Measurements from ENCODE around the gene SGCB.

The SGCB gene

DNA sequence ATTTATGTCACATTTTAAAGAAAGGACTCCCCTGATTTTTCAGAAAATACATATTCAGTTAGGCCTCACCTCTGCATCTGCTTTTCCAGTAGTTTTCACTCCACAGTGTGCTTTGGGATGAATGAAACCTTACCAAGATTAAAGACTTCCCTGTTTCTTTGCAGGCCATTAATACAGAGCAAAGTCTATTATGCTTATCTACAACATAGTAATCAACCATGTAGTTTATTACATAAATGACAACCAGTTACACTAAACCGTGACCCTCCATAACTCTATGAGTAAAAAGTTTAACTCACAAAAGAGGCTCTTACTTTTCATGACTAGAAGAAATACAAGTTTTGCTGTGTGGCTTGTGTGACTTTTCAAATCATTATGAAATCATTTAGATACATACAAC, 20.3 kb downstream of the SGCB start:
- FAIRE-seq: no peak

DNA sequence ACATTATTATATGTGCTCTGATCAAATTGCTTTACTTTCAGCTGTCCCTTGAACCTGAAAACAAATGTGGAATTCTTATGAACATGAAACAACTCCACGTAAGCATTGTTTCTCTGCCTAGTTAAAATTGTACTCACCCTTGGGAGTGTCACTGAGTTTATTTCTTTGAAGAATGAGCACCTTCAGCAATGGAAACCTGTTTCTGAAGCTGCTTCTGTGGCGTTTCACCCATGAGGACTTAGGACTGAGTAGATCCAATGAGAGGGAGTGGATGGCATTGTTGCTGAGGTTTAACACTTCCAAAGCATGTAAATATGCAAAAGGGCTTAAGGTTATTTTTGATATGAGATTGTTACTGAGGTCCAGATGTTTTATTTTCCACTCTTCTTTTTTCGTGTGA, 21.1 kb downstream of the SGCB start:
- no peak for FAIRE-seq

DNA sequence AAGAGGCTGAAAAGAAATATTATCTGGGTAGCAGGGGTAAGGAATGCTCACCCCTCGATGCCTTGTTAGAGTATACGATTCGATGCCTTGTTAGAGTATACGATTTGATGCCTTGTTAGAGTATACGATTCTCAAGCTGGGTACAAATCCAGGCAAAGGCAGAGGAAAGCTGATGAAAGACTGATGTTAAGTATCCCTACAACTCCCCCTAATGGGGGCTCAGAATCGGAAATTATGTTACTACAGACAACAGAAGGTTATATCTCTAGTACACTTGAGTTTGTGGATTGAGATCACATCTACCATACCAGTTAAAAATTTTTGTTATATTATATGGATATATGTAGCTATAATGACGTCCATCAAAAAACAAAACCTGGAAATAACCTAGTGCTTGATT, 22.7 kb downstream of the SGCB start:
- no peak for FAIRE-seq

DNA sequence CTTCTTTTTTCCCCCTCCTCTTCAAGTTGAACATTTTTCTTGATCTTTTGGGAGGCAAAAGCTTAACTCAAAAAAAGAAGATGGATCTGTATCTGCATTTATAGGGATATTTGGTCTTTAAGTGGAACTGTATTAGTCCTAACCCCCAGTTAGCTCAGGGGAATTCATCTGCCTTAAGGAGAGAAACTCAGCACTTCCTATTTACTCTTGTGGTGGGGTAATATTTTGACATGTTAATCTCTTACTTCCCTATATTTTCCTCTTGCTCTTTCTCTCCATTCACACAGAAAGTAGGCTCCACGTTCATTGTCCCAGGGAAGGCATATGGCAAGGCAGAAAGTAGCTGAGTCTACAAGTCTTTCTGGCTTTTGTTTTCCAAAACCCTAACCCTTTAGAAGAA, 23.2 kb downstream of the SGCB start:
- FAIRE-seq: no peak

DNA sequence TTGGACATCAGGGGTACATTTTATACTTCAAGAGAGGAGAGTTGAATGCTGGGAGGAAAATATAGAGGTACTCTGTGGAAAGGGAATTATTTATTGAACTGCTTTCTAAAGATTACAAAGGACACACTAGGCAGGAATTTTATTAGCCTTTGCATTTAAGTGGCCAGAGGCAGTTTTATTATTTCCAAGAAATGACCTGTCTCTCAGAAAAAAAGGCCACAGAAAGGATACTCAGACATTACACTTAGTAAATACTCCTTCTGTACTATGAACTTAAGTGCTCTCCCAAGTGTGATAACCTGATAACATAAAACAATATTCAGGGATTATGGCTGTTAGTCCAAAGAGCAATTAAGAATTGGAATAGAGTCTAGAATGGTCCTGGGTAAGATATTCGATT, 25.4 kb downstream of the SGCB start:
- no peak for FAIRE-seq

DNA sequence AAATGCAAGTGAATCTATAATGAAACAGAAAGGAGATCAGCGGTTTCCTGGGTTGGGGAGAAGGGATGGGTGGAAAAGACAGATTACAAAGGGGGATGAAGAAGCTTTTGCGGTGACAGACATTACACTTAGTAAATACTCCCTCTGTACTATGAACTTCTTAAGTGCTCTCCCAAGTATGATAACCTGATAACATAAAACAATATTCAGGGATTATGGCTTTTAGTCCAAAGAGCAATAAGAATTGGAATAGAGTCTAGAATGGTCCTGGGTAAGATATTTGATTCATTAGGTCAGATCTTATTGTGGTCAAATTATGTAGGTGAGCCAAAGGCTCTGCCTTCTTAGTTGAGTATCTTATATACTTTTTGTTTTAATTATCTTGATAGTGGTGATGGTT, 27.1 kb downstream of the SGCB start:
- FAIRE-seq: no peak

DNA sequence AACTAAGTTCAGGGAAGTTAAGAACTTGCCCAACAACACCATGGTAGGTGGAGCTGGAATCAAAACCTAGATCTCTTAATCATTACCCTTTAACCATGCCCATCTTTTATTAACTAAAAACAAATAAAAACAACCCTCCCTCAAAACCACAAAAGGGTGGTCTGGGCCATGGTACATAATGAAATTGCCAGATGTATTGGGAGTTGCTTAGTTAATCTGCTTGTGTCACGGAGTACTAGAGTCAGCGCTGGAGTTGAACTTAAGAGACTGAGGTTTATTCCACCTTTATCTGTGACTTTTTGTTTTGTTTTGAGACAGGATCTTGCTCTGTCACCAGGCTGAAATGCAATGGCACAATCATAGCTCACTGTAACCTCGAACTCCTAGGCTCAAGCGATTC, 31.2 kb downstream of the SGCB start:
- FAIRE-seq: no peak

DNA sequence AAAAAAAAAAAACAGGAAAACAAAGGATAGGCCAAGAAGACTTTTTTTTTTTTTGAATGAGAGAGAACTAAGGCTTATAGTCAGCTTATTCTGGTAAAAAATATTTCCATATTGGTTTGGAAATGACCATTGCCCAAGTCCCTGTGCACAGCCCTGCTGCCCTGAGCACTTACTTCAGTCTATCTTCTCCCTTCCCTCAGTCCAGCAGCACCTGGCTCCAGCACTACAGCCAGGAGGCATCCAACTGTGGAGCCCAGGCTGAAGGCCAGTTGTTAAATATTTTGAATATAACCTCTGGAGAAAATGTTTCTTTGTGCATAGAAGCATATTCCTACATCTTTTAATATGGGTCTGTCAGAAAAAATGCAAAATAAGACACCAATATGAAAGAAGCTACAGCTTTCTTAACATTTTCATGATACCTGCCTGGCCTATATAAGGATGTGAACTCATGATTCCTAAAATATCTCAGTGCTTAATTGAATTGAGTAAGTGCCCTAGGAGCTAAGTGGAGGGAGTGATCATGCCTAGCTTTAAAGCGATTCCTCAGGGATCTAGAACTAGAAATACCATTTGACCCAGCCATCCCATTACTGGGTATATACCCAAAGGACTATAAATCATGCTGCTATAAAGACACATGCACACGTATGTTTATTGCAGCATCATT, 32.4 kb downstream of the SGCB start:
- no peak for FAIRE-seq

DNA sequence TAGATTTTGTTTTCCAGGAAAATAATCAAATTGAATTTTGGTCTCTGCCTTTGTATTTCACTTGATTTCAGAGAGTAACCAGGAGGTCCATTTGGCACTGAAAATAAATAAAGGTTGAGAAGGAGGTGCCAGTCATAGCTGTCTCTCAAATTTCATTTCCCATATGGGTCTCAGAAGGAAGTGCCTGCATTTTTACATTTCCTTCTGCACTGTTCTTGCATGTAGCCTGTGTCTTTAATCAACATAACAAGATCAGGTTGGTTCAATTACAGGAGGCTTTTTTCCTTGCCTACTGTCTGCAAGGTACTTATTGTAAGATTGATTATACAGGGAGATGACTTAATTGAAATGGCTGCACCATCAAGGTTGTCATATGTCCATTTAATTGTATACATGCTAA, 33.7 kb downstream of the SGCB start:
- FAIRE-seq: no peak

DNA sequence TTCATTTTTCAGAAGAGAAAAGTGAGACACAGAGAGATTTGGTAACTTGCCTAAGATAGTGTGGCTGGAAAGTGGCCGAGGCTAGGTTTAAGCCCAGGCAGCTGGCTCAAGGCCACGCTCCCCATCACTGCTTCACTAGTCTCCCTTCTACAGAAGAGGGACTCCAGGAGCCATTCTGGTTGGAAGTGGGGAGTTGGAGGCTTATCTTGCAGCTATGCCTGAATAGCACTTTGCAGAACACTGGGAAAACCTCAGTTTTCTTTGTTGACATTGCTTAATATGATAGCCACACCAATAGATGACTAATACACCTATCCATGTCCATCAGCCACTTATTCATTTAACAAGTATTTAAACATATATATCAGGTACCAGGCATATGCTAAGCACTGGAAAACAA, 36.5 kb downstream of the SGCB start:
- no peak for FAIRE-seq

DNA sequence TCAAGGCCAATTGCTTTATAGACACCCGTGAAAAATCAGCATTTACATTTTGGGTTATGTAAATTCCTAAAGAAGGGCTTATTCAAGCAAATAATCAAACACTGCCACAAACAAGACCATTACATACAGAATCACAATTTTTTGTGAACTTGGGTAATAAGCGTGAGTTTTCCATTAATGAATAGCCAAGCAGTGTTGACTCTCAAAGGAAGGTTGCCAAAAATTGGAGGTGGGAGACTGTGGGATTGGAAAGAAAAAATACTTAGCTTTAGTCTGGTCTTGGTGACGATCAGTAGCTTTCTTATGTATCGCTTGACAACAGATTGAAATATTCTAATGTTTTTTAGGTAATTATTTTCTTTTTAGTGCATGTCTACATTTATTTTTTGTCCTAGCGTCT, 38.8 kb downstream of the SGCB start:
- FAIRE-seq: no peak

DNA sequence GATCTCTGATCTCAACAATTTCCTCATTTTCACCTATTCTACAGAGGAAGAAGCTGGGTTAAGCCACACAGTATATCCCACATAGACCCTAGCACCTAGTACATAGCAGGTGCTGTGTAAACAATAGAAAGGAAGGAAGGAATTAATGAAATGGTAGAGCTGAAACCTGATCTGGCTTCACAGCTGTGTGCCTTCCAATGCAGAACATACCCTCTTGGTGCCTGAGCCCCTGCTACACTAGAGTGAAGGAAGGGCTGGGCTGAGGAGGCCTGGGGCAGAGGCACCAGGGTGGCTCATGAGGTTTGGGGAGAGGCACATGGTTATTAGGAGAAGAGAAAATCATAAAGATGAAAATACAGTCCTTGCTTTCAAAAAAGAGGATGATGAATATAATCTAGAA, 39.3 kb downstream of the SGCB start:
- no peak for FAIRE-seq

DNA sequence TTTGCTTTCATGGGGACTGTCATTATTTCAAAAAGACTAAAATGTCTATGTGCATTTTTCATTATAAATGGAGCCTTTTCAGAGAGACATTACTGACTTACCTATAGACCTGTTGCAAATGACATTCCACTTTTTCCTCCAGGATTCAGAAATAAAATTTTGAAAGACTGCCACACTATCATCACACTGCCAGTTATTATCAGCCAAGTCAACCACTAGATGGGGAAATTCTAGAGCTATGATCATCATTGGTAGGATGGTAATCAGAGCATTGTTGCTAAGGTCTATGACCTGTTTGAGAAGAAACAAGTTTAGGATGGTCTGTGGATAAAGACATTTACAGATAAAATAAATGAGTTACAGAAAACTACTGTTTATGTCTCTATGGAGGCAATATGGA, 40.5 kb downstream of the SGCB start:
- no peak for FAIRE-seq

DNA sequence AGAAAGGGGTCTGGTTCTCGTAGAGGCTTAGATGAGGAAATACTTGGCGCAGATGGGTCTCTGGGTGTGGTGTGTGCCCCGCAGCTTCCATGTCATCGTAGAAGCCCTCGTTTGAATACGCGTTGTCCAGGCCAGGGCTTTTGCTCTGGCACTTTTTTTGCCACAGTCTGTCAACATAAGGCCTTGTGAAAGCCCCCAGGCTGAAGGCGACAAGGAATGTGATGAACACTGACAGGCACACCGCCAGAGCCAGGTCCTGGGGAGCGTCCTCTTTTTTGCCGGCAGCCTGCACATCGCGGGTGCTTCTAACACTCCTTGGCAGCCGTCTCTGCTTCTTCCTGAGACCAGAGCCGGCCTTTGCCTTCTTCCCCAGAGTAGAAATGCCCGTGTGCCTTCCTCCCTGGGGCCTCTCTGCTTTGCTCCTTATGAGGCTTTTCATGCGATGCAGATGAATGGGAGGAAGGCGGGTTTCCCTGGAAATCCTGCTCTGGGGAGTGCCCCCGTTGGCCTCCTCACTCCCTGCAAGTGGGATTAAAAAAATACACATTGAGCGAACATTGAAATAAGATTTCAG, 42.4 kb downstream of the SGCB start:
- no peak for FAIRE-seq

Measured in G401.6 (cell line).